Stomach (tissue), 9 donors: ENCODE data around the gene CDCA3. TPM values are rescaled to one million over a fixed set of nuclear protein-coding genes. Genes with fewer than 3 reads are reported as not detected.
"Not testable (repeated sequence)": the region's sequence is repeated elsewhere in the genome, so short reads cannot be mapped to it uniquely, and the experiment has no call there.

Source experiments
- DNase-seq, 2 donors: peaks; one replicate each; pipeline versions ENCODE4 v3.0.0 to v3.0.0-alpha.2; 2013 to 2019
- H3K27ac ChIP-seq, 5 donors: fragments of 200-600 bp in 4 of 5; sonication (generic) in 4 of 5; one replicate each; pipeline ENCODE4 v1.5.1; 2013 to 2019; ENCODE audit warnings: mild to moderate bottlenecking in 1 of 5, moderate library complexity in 1 of 5
- H3K27me3 ChIP-seq, 3 donors: fragments of 200-600 bp; sonication (generic); one replicate each; pipeline ENCODE4 v1.5.1; 2017 to 2019; ENCODE audit warnings: mixed run types in 1 of 3
- H3K36me3 ChIP-seq, 4 donors: fragments of 200-600 bp; sonication (generic); 1 replicate in 3 of 4; 2 replicates in 1 of 4; pipeline ENCODE4 v1.5.1; 2016 to 2019
- H3K4me1 ChIP-seq, 4 donors: fragments of 200-600 bp; sonication (generic); one replicate each; pipeline ENCODE4 v1.5.1; 2016 to 2019
- H3K4me3 ChIP-seq, 4 donors: fragments of 200-600 bp; sonication (generic) in 3 of 4; one replicate each; pipeline ENCODE4 v1.5.1; 2016 to 2019; ENCODE audit warnings: mild to moderate bottlenecking in 1 of 4
- H3K9me3 ChIP-seq, 4 donors: fragments of 200-600 bp; sonication (generic); one replicate each; pipeline ENCODE4 v1.5.1; 2016 to 2019
- CTCF ChIP-seq, 7 experiments: fragments of 450-650 bp in 4 of 7; fragments of 200-600 bp in 3 of 7; sonication (generic) in 3 of 7; IDR thresholded peaks; one replicate each; pipeline ENCODE4 v1.5.1; 2016 to 2019; ENCODE audit warnings: antibody characterized with exemption in 7 of 7, control low read depth in 2 of 7, mild to moderate bottlenecking in 1 of 7
- EP300 ChIP-seq: sonication (generic); formaldehyde crosslinking; IDR thresholded peaks from one replicate; pipeline ENCODE4 v1.6.1; 2017; ENCODE audit warnings: antibody characterized with exemption
- POLR2A ChIP-seq, 4 donors: fragments of 450-650 bp; IDR thresholded peaks; one replicate each; pipeline ENCODE4 v1.6.1; 2016; ENCODE audit warnings: antibody characterized with exemption in 4 of 4, control low read depth in 2 of 4, mild to moderate bottlenecking in 1 of 4, moderate library complexity in 1 of 4
- POLR2AphosphoS5 ChIP-seq, 3 donors: sonication (generic); formaldehyde crosslinking; IDR thresholded peaks; one replicate each; pipeline ENCODE4 v1.6.1; 2016; ENCODE audit warnings: antibody characterized with exemption in 3 of 3
- WGBS, 5 donors: extraction: QIAGEN DNeasy Blood & Tissue Kit in 3 of 5; methylation state at CpG; one replicate each; pipeline versions ENCODE4 v1.1.5 to v1.1.7; 2013 to 2018; 5-methylcytosine and 5-hydroxymethylcytosine counted together
- intact Hi-C: fragments of 100-400 bp; cut with DNase I; formaldehyde crosslinking; loops from one replicate; pipeline ENCODE4 v1.15.1; 2023; ENCODE audit warnings: low total_unique reads
- polyA plus RNA-seq, 3 donors: library from polyadenylated mRNA; stranded (reverse); fragments of 200-250 nt; gene quantifications; one replicate each; pipeline ENCODE4 v1.2.3, GENCODE V29; 2013
- total RNA-seq, 5 donors: library from RNA; depleted of rRNA; stranded (reverse); fragments of >200 nt; gene quantifications; one replicate each; pipeline versions ENCODE4 v1.1.0 to v1.2.3, GENCODE V29; 2014 to 2016
- donor health status: healthy with polysubstance abuse.
- donor health status: Bipolar disorder and iron deficiency.
- donor health status: healthy.

Gene CDCA3
- total and polyA plus RNA-seq, 8 donors, result 2.1 to 56.0 (median 11.0) TPM

GRCh38 chr12:6872073-6873048 lies 21.3 kb upstream of the CDCA3 start:
- peak overlapping the region; percentile 69 to 84 (median 77) for H3K4me3 ChIP-seq
- peak overlapping the region; percentile 87 to 98 (median 88) for H3K27ac ChIP-seq
- TF ChIP-seq EP300, result no peak
- TF ChIP-seq POLR2AphosphoS5 (IDR thresholded peaks at IDR 0.05), result peak in 2 of 3 donors; percentile 63 to 82
- peak in 5 of 7 experiments; percentile 75 to 96 (median 89) for TF ChIP-seq CTCF (IDR thresholded peaks at IDR 0.05)
- DNase-seq, result peak; percentile 88 to 95
- WGBS, 5 donors, result 0 to 2% (median 0%) methylated on average over 25 to 40 of the region's 40 CpGs
- peaks cover 16 to 34% (median 30%) of the 10 kb centered on the region in 4 donors for H3K36me3 ChIP-seq
- H3K27me3 ChIP-seq, result no peaks in the 10 kb centered on the region
- intact Hi-C loops, result no loop called here
- no peaks in the 10 kb centered on the region for H3K9me3 ChIP-seq
- peaks cover 31 to 65% (median 63%) of the 10 kb centered on the region in 4 donors for H3K4me1 ChIP-seq

- Histone ChIP-seq H3K4me1 (peaks cover 37 to 73% (median 72%) of the 10 kb centered on the region in 4 donors), H3K4me3 (peak overlapping the region; percentile 69 to 84 (median 77)), H3K9me3 (no peaks in the 10 kb centered on the region), H3K27ac (peak overlapping the region; percentile 31 to 98 (median 88)), H3K36me3 (peaks cover 16 to 34% (median 28%) of the 10 kb centered on the region in 4 donors), H3K27me3 (no peaks in the 10 kb centered on the region)
- WGBS, 5 donors, result 52 to 66% (median 56%) methylated on average over 11 to 12 of the region's 12 CpGs
- peak; percentile 45 to 69 for DNase-seq
- intact Hi-C loops, result no loop called here
- peak in 2 of 3 donors; percentile 24 to 64 for TF ChIP-seq POLR2AphosphoS5 (IDR thresholded peaks at IDR 0.05)
- TF ChIP-seq EP300, result no peak
- TF ChIP-seq CTCF (IDR thresholded peaks at IDR 0.05), result no peak
- no peak for TF ChIP-seq POLR2A (IDR thresholded peaks at IDR 0.05)
These were observed 20.2 kb upstream of the CDCA3 start for GRCh38 chr12:6871052-6871957.

- peaks cover 17 to 35% (median 33%) of the 10 kb centered on the region in 4 donors for H3K36me3 ChIP-seq
- DNase-seq, H3K9me3 ChIP-seq, H3K27me3 ChIP-seq, intact Hi-C loops: not testable (repeated sequence)
- H3K4me3 ChIP-seq, result peak overlapping the region in 1 of 4 donors; percentile 99
- WGBS, 5 donors, result 51 to 66% (median 58%) methylated on average over 4 of the region's 4 CpGs
- peaks cover 37 to 74% (median 73%) of the 10 kb centered on the region in 4 donors for H3K4me1 ChIP-seq
- H3K27ac ChIP-seq, result peak overlapping the region in 2 of 5 donors; percentile 98
These were observed 19.2 kb upstream of the CDCA3 start for GRCh38 chr12:6870304-6870703.

- Histone ChIP-seq H3K4me3 (peak overlapping the region in 3 of 4 donors; percentile 81 to 99 (median 98)), H3K9me3 (no peaks in the 10 kb centered on the region), H3K36me3 (peaks cover 27 to 45% (median 43%) of the 10 kb centered on the region in 4 donors), H3K27ac (peak overlapping the region in 4 of 5 donors; percentile 36 to 98 (median 98)), H3K27me3 (no peaks in the 10 kb centered on the region), H3K4me1 (peaks cover 37 to 71% (median 66%) of the 10 kb centered on the region in 4 donors)
- TF ChIP-seq EP300 (no peak), POLR2AphosphoS5 (IDR thresholded peaks at IDR 0.05) (peak in 2 of 3 donors; percentile 4 to 79), POLR2A (IDR thresholded peaks at IDR 0.05) (no peak), CTCF (IDR thresholded peaks at IDR 0.05) (peak in 5 of 7 experiments; percentile 85 to 96 (median 90))
- intact Hi-C loops, result no loop called here
- 18 to 33% (median 25%) methylated on average over 10 to 12 of the region's 12 CpGs for WGBS, 5 donors
- DNase-seq, result peak; percentile 91 to 94
These were observed 18.2 kb upstream of the CDCA3 start for GRCh38 chr12:6869049-6870021.
